AG09319 (cell line): ENCODE data around the gene SLC25A30.

Source experiments
- DNase-seq: peaks from one replicate; pipeline ENCODE4 v3.0.0-alpha.2; 2010; ENCODE audit warnings: low read depth; ENCODE audit errors: extremely low read depth
- CTCF ChIP-seq: IDR thresholded peaks from 2 replicates; pipeline ENCODE4 v1.5.1; 2011; ENCODE audit warnings: low read depth, mild to moderate bottlenecking, inconsistent platforms, low read length, moderate library complexity

Gene SLC25A30

DNA sequence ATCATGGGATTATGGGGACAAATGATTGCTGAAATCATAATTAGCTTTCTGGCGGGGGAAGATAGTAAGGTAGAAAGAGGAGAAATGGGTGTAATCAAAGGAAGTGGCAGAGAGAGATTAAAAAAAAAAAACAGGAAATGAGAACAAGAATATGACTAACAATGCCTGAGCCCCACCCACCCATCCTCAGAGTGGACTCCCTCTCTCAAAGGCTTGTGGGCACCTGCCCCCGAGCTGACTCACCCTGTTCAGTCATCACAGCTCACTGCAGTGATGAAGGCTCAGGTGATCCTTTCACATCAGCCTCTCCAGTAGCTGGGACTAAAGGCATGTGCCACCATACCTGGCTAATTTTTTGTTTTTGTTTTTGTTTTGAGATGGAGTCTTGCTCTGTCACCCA is 50.8 kb downstream of the SLC25A30 start:
- DNase-seq, result peak; percentile 60

GRCh38 chr13:45365558-45365885 is 52.7 kb downstream of the SLC25A30 start:
- no peak for DNase-seq
- no peak for TF ChIP-seq CTCF

More for the DNA sequence above, 50.8 kb downstream of the SLC25A30 start:
- TF ChIP-seq CTCF, result no peak

- no peak for DNase-seq
- TF ChIP-seq CTCF, result no peak
Measured at GRCh38 chr13:45364876-45365557, 53.2 kb downstream of the SLC25A30 start.

- no peak; the same call in 1 of the 2 replicates for TF ChIP-seq CTCF
- DNase-seq, result no peak
Measured at GRCh38 chr13:45362939-45363338, 55.2 kb downstream of the SLC25A30 start.

- DNase-seq, result no peak
- TF ChIP-seq CTCF, result no peak
Measured at GRCh38 chr13:45361596-45362206, 56.5 kb downstream of the SLC25A30 start.

DNA sequence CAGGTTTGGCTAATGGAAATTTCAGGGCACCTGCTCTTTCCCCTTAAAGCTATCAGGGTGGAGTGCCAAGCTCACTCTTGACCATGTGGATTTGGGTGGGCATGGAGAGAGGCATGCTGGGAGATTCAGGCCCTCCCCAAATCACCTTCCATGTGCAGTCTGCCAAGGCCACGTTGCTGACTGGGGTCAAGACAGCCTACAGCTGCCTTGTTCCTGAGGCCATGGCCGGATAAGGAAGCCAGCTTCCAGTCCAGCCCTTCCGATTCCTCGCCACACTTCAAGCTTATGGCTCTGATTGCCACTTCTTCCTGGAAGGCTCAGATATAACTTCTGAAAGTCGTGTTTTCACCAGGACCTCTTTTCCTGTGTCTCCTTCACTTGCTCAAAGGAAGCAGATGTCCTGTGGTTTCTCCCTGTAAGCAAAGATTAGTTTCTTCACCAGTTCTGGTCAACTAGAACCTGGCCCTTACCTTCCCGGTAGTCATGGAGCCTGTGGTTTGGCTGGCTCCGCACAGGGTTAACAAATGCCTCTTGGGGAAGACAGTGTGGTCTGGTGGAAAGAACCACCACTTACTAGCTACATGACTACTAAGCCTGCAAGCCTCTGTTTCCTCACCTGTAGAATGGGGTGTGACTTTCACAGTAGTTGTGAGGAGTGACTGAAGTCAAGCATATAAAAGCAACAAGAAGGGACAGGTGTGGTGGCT is 61.1 kb downstream of the SLC25A30 start:
- DNase-seq, result no peak
- no peak for TF ChIP-seq CTCF

DNA sequence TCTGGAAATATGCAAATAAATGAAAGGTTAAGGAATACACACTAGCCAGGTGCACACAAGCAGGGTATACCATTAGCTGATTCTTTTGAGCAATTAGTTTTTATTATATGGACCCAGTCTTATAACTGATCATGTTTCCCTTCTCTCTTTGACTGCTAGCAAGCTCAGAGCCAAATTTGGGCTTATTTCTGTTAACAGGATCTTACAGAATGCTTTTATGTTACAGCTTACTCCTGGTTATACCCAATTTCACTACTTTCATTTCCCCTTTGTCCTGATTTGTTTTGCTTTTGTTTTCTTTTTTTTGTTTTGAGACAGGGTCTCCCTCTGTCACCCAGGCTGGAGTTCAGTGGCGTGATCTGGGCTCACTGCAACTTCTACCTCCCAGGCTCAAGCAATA is 64.3 kb downstream of the SLC25A30 start:
- no peak for TF ChIP-seq CTCF
- no peak for DNase-seq
